H1 (cell line): ENCODE results near the gene GATAD2B. TPM values are rescaled to one million over a fixed set of nuclear protein-coding genes. Genes with fewer than 3 reads are reported as not detected.

ENCODE experiments used
- CTCF ChIA-PET: fragments of 300-600 bp; sonication (Branson Sonifier 250); formaldehyde crosslinking; loops from one replicate; lab custom pipeline; 2021; ENCODE audit not compliant: partially characterized antibody; lab: Charles Lee
- POLR2A ChIA-PET: fragments of 300-600 bp; sonication (Branson Sonifier 250); formaldehyde crosslinking; loops from one replicate; lab custom pipeline; 2021; ENCODE audit warnings: inconsistent platforms; ENCODE audit not compliant: partially characterized antibody; lab: Charles Lee
- DNase-seq, 2 experiments: peaks; one replicate each; pipeline versions ENCODE4 v3.0.0 to v3.0.0-alpha.2; 2010 to 2022; ENCODE audit warnings: low spot score in 2 of 2, low read depth in 1 of 2, mixed read lengths in 1 of 2
- FAIRE-seq: peaks from 2 replicates; lab custom pipeline; 2011; peaks lifted over from hg19 to GRCh38; lab: Jason Lieb, UNC
- H2AFZ ChIP-seq: 2 replicates; pipeline ENCODE4 v1.8.1; 2012; ENCODE audit warnings: low read length, inconsistent platforms
- H2AK5ac ChIP-seq: 2 replicates; pipeline ENCODE4 v1.6.1; 2013; ENCODE audit warnings: low read depth, low read length
- H2BK120ac ChIP-seq: replicated peaks from 2 replicates; pipeline ENCODE3; 2013; ENCODE audit warnings: low read depth, low read length, inconsistent platforms
- H2BK12ac ChIP-seq: 2 replicates; pipeline ENCODE4 v1.6.1; 2013; ENCODE audit warnings: low read depth, low read length
- H2BK15ac ChIP-seq: 2 replicates; pipeline ENCODE4 v1.6.1; 2013; ENCODE audit warnings: low read length
- H2BK20ac ChIP-seq: 2 replicates; pipeline ENCODE4 v1.6.1; 2013; ENCODE audit warnings: low read length
- H2BK5ac ChIP-seq: 2 replicates; pipeline ENCODE4 v1.6.1; 2013; ENCODE audit warnings: low read depth, low read length
- H3K14ac ChIP-seq: 2 replicates; pipeline ENCODE4 v1.6.1; 2013; ENCODE audit warnings: inconsistent platforms; ENCODE audit not compliant: insufficient read length
- H3K18ac ChIP-seq: 2 replicates; pipeline ENCODE4 v1.6.1; 2013; ENCODE audit warnings: low read length; ENCODE audit errors: extremely low read depth
- H3K23ac ChIP-seq: 2 replicates; pipeline ENCODE4 v1.6.1; 2013; ENCODE audit warnings: inconsistent platforms; ENCODE audit not compliant: insufficient read length
- H3K23me2 ChIP-seq: 2 replicates; pipeline ENCODE4 v1.6.1; 2013; ENCODE audit warnings: low read depth, low read length
- H3K27ac ChIP-seq: 2 replicates; pipeline ENCODE4 v1.6.1; 2011; ENCODE audit warnings: low read depth, low read length, inconsistent platforms
- H3K27me3 ChIP-seq, 4 experiments: replicated peaks in 1 of 4; 1 replicate in 1 of 4; 2 replicates in 3 of 4; pipeline versions ENCODE4 v1.6.1 to v1.8.1; 2011 to 2013; ENCODE audit warnings: low read length in 3 of 4, mild to moderate bottlenecking in 3 of 4, inconsistent platforms in 2 of 4, mixed read lengths in 2 of 4, moderate library complexity in 1 of 4; ENCODE audit not compliant: control insufficient read depth in 3 of 4, insufficient read depth in 3 of 4; ENCODE audit errors: extremely low read depth in 1 of 4
- H3K36me3 ChIP-seq, 4 experiments: 2 replicates each; pipeline versions ENCODE4 v1.6.1 to v1.8.1; 2011 to 2013; ENCODE audit warnings: mild to moderate bottlenecking in 4 of 4, low read length in 3 of 4, moderate library complexity in 2 of 4, control low read depth in 1 of 4, inconsistent platforms in 1 of 4; ENCODE audit not compliant: insufficient read depth in 4 of 4, control insufficient read depth in 2 of 4
- H3K4ac ChIP-seq: replicated peaks from 2 replicates; pipeline ENCODE3; 2013; ENCODE audit warnings: low read length, low read depth, mixed read lengths, inconsistent platforms; ENCODE audit not compliant: insufficient read length
- H3K4me1 ChIP-seq, 4 experiments: replicated peaks in 1 of 4; 1 replicate in 1 of 4; 2 replicates in 3 of 4; pipeline versions ENCODE4 v1.6.1 to v1.8.1; 2011 to 2013; ENCODE audit warnings: low read length in 3 of 4, inconsistent platforms in 2 of 4, mixed read lengths in 1 of 4; ENCODE audit not compliant: insufficient read depth in 4 of 4, control insufficient read depth in 3 of 4
- H3K4me2 ChIP-seq, 2 experiments: 2 replicates each; pipeline versions ENCODE4 v1.6.1 to v1.8.1; 2011 to 2013; ENCODE audit warnings: low read depth in 2 of 2, low read length in 2 of 2, control low read depth in 1 of 2, inconsistent platforms in 1 of 2, mild to moderate bottlenecking in 1 of 2; ENCODE audit not compliant: insufficient read depth in 1 of 2
- H3K4me3 ChIP-seq, 4 experiments: fragments of 200-600, 300-600 bp in 1 of 4; sonication (generic), shearing (Covaris generic), sonication (Bioruptor Twin) in 1 of 4; 2 replicates each; pipeline versions ENCODE4 v1.5.1 to v1.8.1; 2011 to 2016; ENCODE audit warnings: low read length in 4 of 4, low read depth in 3 of 4, control low read depth in 2 of 4, inconsistent platforms in 2 of 4, mild to moderate bottlenecking in 2 of 4, mixed read lengths in 1 of 4, moderate library complexity in 1 of 4; ENCODE audit not compliant: insufficient read depth in 2 of 4; ENCODE audit errors: extremely low read depth in 1 of 4
- H3K56ac ChIP-seq: replicated peaks from 2 replicates; pipeline ENCODE3; 2013; ENCODE audit warnings: low read depth, mild to moderate bottlenecking, mixed read lengths, low read length, inconsistent platforms; ENCODE audit not compliant: insufficient read length
- H3K79me1 ChIP-seq: 2 replicates; pipeline ENCODE4 v1.6.1; 2013; ENCODE audit warnings: low read depth, low read length, control low read depth
- H3K79me2 ChIP-seq, 2 experiments: 2 replicates each; pipeline versions ENCODE4 v1.6.1 to v1.8.1; 2012 to 2013; ENCODE audit warnings: low read length in 2 of 2, mild to moderate bottlenecking in 2 of 2, inconsistent platforms in 1 of 2; ENCODE audit not compliant: insufficient read depth in 2 of 2, control insufficient read depth in 1 of 2
- H3K9ac ChIP-seq, 4 experiments: replicated peaks in 1 of 4; 1 replicate in 1 of 4; 2 replicates in 3 of 4; pipeline versions ENCODE4 v1.6.1 to v1.8.1; 2011 to 2013; ENCODE audit warnings: low read depth in 3 of 4, low read length in 3 of 4, control low read depth in 2 of 4, mild to moderate bottlenecking in 2 of 4, moderate library complexity in 2 of 4, inconsistent platforms in 1 of 4; ENCODE audit errors: extremely low read depth in 1 of 4
- H3K9me3 ChIP-seq, 2 experiments: 2 replicates each; pipeline versions ENCODE4 v1.6.1 to v1.8.1; 2012 to 2013; ENCODE audit warnings: mild to moderate bottlenecking in 2 of 2, moderate library complexity in 2 of 2, control low read depth in 1 of 2, inconsistent platforms in 1 of 2, low read depth in 1 of 2, low read length in 1 of 2, mixed read lengths in 1 of 2; ENCODE audit not compliant: insufficient read depth in 2 of 2
- H4K20me1 ChIP-seq, 2 experiments: replicated peaks in 1 of 2; 2 replicates each; pipeline versions ENCODE3 to v1.8.1; 2011 to 2013; ENCODE audit warnings: inconsistent platforms in 2 of 2, low read length in 2 of 2, mild to moderate bottlenecking in 1 of 2; ENCODE audit not compliant: insufficient read depth in 2 of 2, control insufficient read depth in 1 of 2
- H4K5ac ChIP-seq: 2 replicates; pipeline ENCODE4 v1.6.1; 2013; ENCODE audit warnings: low read length, low read depth, mixed read lengths, inconsistent platforms; ENCODE audit not compliant: insufficient read length
- H4K8ac ChIP-seq: 2 replicates; pipeline ENCODE4 v1.8.0; 2013; ENCODE audit warnings: mild to moderate bottlenecking, moderate library complexity, low read length, inconsistent platforms; ENCODE audit not compliant: insufficient read depth; ENCODE audit errors: extremely low read depth
- H4K91ac ChIP-seq: replicated peaks from 2 replicates; pipeline ENCODE3; 2013; ENCODE audit warnings: low read length, mixed read lengths, inconsistent platforms; ENCODE audit not compliant: insufficient read length
- BRCA1 ChIP-seq: IDR thresholded peaks from 2 replicates; pipeline ENCODE4 v1.6.1; 2012; ENCODE audit warnings: low read depth, low read length, improper control_type of control experiment
- CBX5 ChIP-seq: fragments of 300-800, 300-1000 bp; sonication (generic); IDR thresholded peaks from 2 replicates; pipeline ENCODE4 v1.7.1; 2016; ENCODE audit warnings: antibody characterized with exemption, low read length, low read depth
- CHD2 ChIP-seq: IDR thresholded peaks from 2 replicates; pipeline ENCODE4 v1.6.1; 2012; ENCODE audit warnings: low read length, improper control_type of control experiment
- EGR1 ChIP-seq: IDR thresholded peaks from 2 replicates; pipeline ENCODE4 v1.6.1; 2011; ENCODE audit warnings: low read depth, low read length, borderline replicate concordance
- HDAC2 ChIP-seq, 2 experiments: fragments of 300-600 bp in 1 of 2; sonication (generic) in 1 of 2; IDR thresholded peaks; 2 replicates each; pipeline ENCODE4 v1.6.1; 2011 to 2012; ENCODE audit warnings: low read depth in 2 of 2, low read length in 2 of 2, mild to moderate bottlenecking in 2 of 2, moderate library complexity in 2 of 2, borderline replicate concordance in 1 of 2, inconsistent platforms in 1 of 2
- JUND ChIP-seq: IDR thresholded peaks from 2 replicates; pipeline ENCODE4 v1.6.1; 2011; ENCODE audit warnings: mild to moderate bottlenecking, improper control_type of control experiment, low read length
- KDM5A ChIP-seq: fragments of 200-600 bp; IDR thresholded peaks from 2 replicates; pipeline ENCODE4 v1.7.1; 2012; ENCODE audit warnings: mild to moderate bottlenecking, low read length, inconsistent platforms, mixed read lengths
- MAFK ChIP-seq: IDR thresholded peaks from 2 replicates; pipeline ENCODE4 v1.6.1; 2012; ENCODE audit warnings: low read depth, mild to moderate bottlenecking, improper control_type of control experiment, low read length
- RFX5 ChIP-seq: IDR thresholded peaks from 2 replicates; pipeline ENCODE4 v1.6.1; 2011; ENCODE audit warnings: low read depth, low read length, improper control_type of control experiment, borderline replicate concordance
- SAP30 ChIP-seq: fragments of 300-600 bp; sonication (generic); IDR thresholded peaks from 2 replicates; pipeline ENCODE4 v1.7.1; 2012; ENCODE audit warnings: low read length, moderate library complexity, mild to moderate bottlenecking, inconsistent platforms; ENCODE audit not compliant: insufficient read depth, insufficient replicate concordance
- TAF1 ChIP-seq: IDR thresholded peaks from 2 replicates; pipeline ENCODE4 v1.6.1; 2011; ENCODE audit warnings: mild to moderate bottlenecking, low read depth, low read length
- TEAD4 ChIP-seq: IDR thresholded peaks from 2 replicates; pipeline ENCODE4 v1.6.1; 2012; ENCODE audit warnings: low read depth, low read length, inconsistent platforms, mixed read lengths
- ZNF274 ChIP-seq: IDR thresholded peaks from 2 replicates; pipeline ENCODE4 v1.7.0; 2012; ENCODE audit warnings: low read length, borderline replicate concordance; ENCODE audit errors: extremely low read depth
- WGBS, 2 experiments: shearing (Covaris generic) in 1 of 2; methylation state at CpG; one replicate each; pipeline versions ENCODE4 v1.1.6 to v1.1.7; 2013 to 2015; ENCODE audit warnings: low lambda C conversion rate in 2 of 2, mixed read lengths in 2 of 2, inconsistent platforms in 1 of 2, low coverage in 1 of 2, missing lambda C conversion rate in 1 of 2; ENCODE audit not compliant: insufficient replicate concordance in 2 of 2, insufficient coverage in 1 of 2, insufficient read length in 1 of 2; ENCODE audit errors: extremely low coverage in 1 of 2, missing lambda C conversion rate in 1 of 2; 5-methylcytosine and 5-hydroxymethylcytosine counted together
- polyA plus RNA-seq, 7 experiments: library from polyadenylated mRNA; depleted of rRNA in 3 of 7; stranded (reverse) in 5 of 7; unstranded in 2 of 7; fragments of >200 nt in 5 of 7; fragments of 200-250 nt in 2 of 7; gene quantifications; 1 replicate in 5 of 7; 2 replicates in 1 of 7; 4 replicates in 1 of 7; pipeline versions ENCODE4 v1.2.1 to v1.2.3, GENCODE V29; 2011 to 2013; ENCODE audit warnings: missing spikeins in 2 of 7, mixed read lengths in 2 of 7
- total RNA-seq: library from RNA; stranded (reverse); fragmentation: NEBNext Ultra II Directional; extraction: Animal tissue kit (Norgen Biotek cat#: 25700); gene quantifications from 2 replicates; pipeline ENCODE4 v1.2.1, GENCODE V29; 2021

The GATAD2B gene
- total and polyA plus RNA-seq, 2 of the 8 experiments (the other 6 are each of a cell fraction or from before 2014, with no cell fraction given) = 8.4 to 39.1 TPM

DNA sequence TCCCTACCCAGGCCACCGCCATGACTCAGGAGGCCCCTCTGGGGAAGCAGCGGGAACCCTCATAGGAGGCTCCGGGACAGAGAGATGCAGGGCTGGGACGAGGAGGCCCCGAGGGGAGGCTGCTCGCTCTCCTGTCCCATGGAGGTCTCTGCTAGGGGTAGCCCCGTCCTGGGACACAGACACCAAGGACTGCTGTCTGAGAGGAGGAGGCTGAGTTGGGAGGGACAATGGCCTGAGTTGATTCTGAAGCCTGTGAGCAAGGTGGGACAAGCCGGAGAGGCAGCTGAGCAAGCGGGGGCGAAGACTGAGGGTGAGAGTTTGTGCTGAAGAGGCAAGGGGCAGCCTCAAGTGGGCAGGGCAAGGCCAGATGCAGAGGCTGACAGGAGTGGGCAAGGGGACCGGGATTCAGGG is 130.1 kb downstream of the GATAD2B start:
- Histone ChIP-seq H3K4me2 (peak overlapping the region; percentile 60 to 61; a peak in 1 of 4 replicates), H4K5ac (no peak overlapping the region), H3K56ac (no peak overlapping the region), H2BK5ac (peak overlapping the region; percentile 71; the same call in 1 of the 2 replicates), H3K18ac (no peak overlapping the region; the same call in 1 of the 2 replicates), H4K20me1 (peaks cover 0 to 4% of the 10 kb centered on the region in 2 experiments), H3K9ac (no peak overlapping the region), H3K14ac (no peak overlapping the region), H4K91ac (peak overlapping the region; percentile 72), H3K36me3 (no peaks in the 10 kb centered on the region), H2AFZ (no peak overlapping the region), H3K4ac (peak overlapping the region; percentile 34), H3K23ac (no peak overlapping the region), H2BK12ac (peak overlapping the region; percentile 77; the same call in 1 of the 2 replicates), H3K27me3 (no peaks in the 10 kb centered on the region; a peak in 1 of 7 replicates), H2BK15ac (peak overlapping the region; percentile 31; the same call in 1 of the 2 replicates), H3K27ac (no peak overlapping the region), H3K23me2 (no peaks in the 10 kb centered on the region; the same call in 1 of the 2 replicates), H2AK5ac (no peak overlapping the region; the same call in 1 of the 2 replicates), H3K9me3 (no peaks in the 10 kb centered on the region), H4K8ac (no peak overlapping the region), H3K4me3 (no peak overlapping the region), H3K4me1 (peaks cover 6 to 32% (median 22%) of the 10 kb centered on the region in 4 experiments), H2BK20ac (peak overlapping the region; percentile 90; the same call in 1 of the 2 replicates), H2BK120ac (no peak overlapping the region), H3K79me2 (no peaks in the 10 kb centered on the region), H3K79me1 (no peaks in the 10 kb centered on the region)
- POLR2A ChIA-PET = interaction anchor here (0.9 to 15.1 kb wide), 7 partner anchors 12 to 200 kb away, joined by 3 to 153 read pairs (median 5); partner anchors contain the start of genes GATAD2B, RPS27 and SLC27A3
- CTCF ChIA-PET = interaction anchor here (0.8 to 2.1 kb wide), 4 partner anchors 11 to 120 kb away, joined by 3 to 11 read pairs (median 3); no protein-coding TSS in a partner anchor
- DNase-seq (no peak), FAIRE-seq (no peak)
- WGBS, 2 experiments = 76% methylated on average over 11 of the region's 11 CpGs; no CpG with 5 or more reads in 1 of the 2 experiments
- TF ChIP-seq CHD2 (no peak), BRCA1 (no peak), CBX5 (no peak), TAF1 (no peak), EGR1 (no peak), KDM5A (no peak), TEAD4 (no peak), JUND (no peak), HDAC2 (IDR thresholded peaks at IDR 0.05; ENCODE audit: borderline replicate concordance in 1 of 2, low read depth in 2 of 2, low read length in 2 of 2) (no peak), MAFK (no peak), RFX5 (no peak), ZNF274 (no peak), SAP30 (no peak)
